Measurements from ENCODE around the gene PTPRG.

DNA sequence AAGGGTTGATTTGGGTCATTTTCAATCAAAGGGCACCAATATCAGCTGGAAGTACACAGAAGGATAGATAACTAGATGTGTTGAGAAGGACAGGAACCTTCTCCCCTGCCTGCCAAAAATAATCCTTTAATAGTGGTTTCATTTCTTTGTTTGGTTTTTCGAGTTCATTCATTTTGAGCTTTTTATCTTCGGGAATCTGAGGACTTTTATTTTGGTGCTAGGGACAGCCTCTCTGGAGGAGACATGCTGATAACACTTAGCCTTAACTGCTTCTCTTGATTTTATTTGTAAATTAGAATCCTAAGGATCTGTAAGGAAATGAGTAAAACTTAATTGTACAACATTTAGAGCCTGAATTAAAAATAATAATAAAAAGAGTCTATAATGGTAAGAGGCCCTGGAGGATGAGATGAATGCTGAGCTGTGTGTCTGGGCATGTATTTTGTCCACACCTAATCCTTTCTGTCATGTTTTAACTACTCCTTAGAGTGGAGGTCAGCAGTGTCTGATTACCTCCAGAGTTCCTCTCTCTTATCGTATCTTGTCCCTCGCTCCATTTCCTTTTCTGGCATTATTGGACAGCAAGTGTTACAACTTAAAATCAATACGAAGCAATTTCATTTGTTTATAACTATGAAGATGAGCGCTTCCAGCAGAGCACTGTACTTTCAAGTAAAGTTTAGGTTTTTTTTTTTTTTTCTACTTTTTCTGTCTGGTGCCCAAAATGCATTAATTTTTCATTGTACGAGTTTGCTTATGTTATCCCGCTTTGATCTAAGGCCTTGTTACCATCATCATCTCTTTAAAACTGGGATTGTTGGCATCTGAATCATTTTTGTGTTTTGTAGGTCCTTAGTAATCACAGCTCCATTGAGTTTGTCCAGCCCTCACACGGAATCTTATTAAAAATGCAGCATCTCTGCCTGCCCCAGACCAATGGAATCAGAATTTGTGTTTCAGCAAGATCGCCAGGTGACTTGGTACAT, 22.8 kb downstream of the PTPRG start:
- TF ChIP-seq, protein P1, sequence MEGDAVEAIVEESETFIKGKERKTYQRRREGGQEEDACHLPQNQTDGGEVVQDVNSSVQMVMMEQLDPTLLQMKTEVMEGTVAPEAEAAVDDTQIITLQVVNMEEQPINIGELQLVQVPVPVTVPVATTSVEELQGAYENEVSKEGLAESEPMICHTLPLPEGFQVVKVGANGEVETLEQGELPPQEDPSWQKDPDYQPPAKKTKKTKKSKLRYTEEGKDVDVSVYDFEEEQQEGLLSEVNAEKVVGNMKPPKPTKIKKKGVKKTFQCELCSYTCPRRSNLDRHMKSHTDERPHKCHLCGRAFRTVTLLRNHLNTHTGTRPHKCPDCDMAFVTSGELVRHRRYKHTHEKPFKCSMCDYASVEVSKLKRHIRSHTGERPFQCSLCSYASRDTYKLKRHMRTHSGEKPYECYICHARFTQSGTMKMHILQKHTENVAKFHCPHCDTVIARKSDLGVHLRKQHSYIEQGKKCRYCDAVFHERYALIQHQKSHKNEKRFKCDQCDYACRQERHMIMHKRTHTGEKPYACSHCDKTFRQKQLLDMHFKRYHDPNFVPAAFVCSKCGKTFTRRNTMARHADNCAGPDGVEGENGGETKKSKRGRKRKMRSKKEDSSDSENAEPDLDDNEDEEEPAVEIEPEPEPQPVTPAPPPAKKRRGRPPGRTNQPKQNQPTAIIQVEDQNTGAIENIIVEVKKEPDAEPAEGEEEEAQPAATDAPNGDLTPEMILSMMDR (IDR thresholded peaks at IDR 0.05; ENCODE audit: low read depth, low read length): no peak
- no peak for TF ChIP-seq EZH2phosphoT487 (IDR thresholded peaks at IDR 0.05; ENCODE audit: low read depth)

Data from OCI-LY3 (cell line).